ENCODE results near the gene WDR44.
"Not testable (repeated sequence)": the region's sequence is repeated elsewhere in the genome, so short reads cannot be mapped to it uniquely, and the experiment has no call there.

WDR44 gene

DNA sequence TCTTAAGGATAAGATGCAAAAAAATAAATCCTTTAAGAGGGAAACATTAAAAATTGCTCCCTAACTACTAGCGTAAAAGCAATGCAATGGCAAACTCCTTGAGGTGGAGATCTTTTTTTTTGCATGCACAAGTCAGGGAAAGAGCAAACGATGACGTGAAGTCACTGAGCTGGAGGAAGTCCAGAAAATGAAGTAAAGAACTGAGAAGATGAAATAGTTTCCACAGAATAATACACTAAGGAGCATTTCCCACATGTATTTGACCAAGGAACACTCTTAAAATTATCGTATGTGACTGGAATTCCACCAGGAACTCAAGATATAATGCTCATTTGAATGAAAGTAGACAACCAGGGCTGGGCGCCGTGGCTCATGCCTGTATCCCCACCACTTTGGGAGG, 128.7 kb downstream of the WDR44 start:
- H3K4me3 ChIP-seq (ENCODE audit: low read depth in 1 of 2, low read length in 2 of 2), result no peak overlapping the region
- H3K9me3 ChIP-seq (ENCODE audit: control insufficient read depth in 1 of 2, low read length in 2 of 2), result peaks cover 0 to 3% of the 10 kb centered on the region in 2 donors
- H3K9ac ChIP-seq (ENCODE audit: low read depth in 1 of 2, low read length in 2 of 2), result no peak overlapping the region
- no peak overlapping the region for H3K27ac ChIP-seq (ENCODE audit: low read depth, low read length)
- H3K4me1 ChIP-seq (ENCODE audit: control insufficient read depth in 1 of 2, insufficient read depth in 2 of 2, low read length in 2 of 2), result no peaks in the 10 kb centered on the region
- no peaks in the 10 kb centered on the region for H3K36me3 ChIP-seq (ENCODE audit: control insufficient read depth in 1 of 2, insufficient read depth in 2 of 2, low read length in 2 of 2)
- no peaks in the 10 kb centered on the region for H3K27me3 ChIP-seq (ENCODE audit: control insufficient read depth in 1 of 2, insufficient read depth in 2 of 2, low read length in 2 of 2)

GRCh38 chrX:118475903-118476302, 130.0 kb downstream of the WDR44 start:
- Histone ChIP-seq H3K27me3 (ENCODE audit: control insufficient read depth in 1 of 2, insufficient read depth in 2 of 2, low read length in 2 of 2) (no peaks in the 10 kb centered on the region), H3K9ac (ENCODE audit: low read depth in 1 of 2, low read length in 2 of 2) (no peak overlapping the region), H3K4me1 (ENCODE audit: control insufficient read depth in 1 of 2, insufficient read depth in 2 of 2, low read length in 2 of 2) (no peaks in the 10 kb centered on the region), H3K4me3 (ENCODE audit: low read depth in 1 of 2, low read length in 2 of 2) (no peak overlapping the region), H3K9me3 (ENCODE audit: control insufficient read depth in 1 of 2, low read length in 2 of 2) (no peaks in the 10 kb centered on the region), H3K27ac (ENCODE audit: low read depth, low read length) (no peak overlapping the region), H3K36me3 (ENCODE audit: control insufficient read depth in 1 of 2, insufficient read depth in 2 of 2, low read length in 2 of 2) (no peaks in the 10 kb centered on the region)

GRCh38 chrX:118480172-118480571, 134.3 kb downstream of the WDR44 start:
- no peaks in the 10 kb centered on the region for H3K9me3 ChIP-seq (ENCODE audit: control insufficient read depth in 1 of 2, low read length in 2 of 2)
- no peaks in the 10 kb centered on the region for H3K27me3 ChIP-seq (ENCODE audit: control insufficient read depth in 1 of 2, insufficient read depth in 2 of 2, low read length in 2 of 2)
- H3K36me3 ChIP-seq (ENCODE audit: control insufficient read depth in 1 of 2, insufficient read depth in 2 of 2, low read length in 2 of 2), result no peaks in the 10 kb centered on the region
- H3K4me1 ChIP-seq (ENCODE audit: control insufficient read depth in 1 of 2, insufficient read depth in 2 of 2, low read length in 2 of 2), result no peaks in the 10 kb centered on the region
- H3K4me3 ChIP-seq (ENCODE audit: low read depth in 1 of 2, low read length in 2 of 2), result no peak overlapping the region
- no peak overlapping the region for H3K9ac ChIP-seq (ENCODE audit: low read depth in 1 of 2, low read length in 2 of 2)
- no peak overlapping the region for H3K27ac ChIP-seq (ENCODE audit: low read depth, low read length)

- not testable (repeated sequence) for H3K36me3 ChIP-seq (ENCODE audit: control insufficient read depth in 1 of 2, insufficient read depth in 2 of 2, low read length in 2 of 2); H3K9me3 ChIP-seq (ENCODE audit: control insufficient read depth in 1 of 2, low read length in 2 of 2); H3K9ac ChIP-seq (ENCODE audit: low read depth in 1 of 2, low read length in 2 of 2)
These were observed 136.5 kb downstream of the WDR44 start for GRCh38 chrX:118482384-118482783.

GRCh38 chrX:118484216-118484903, 138.5 kb downstream of the WDR44 start:
- H3K27me3 ChIP-seq (ENCODE audit: control insufficient read depth in 1 of 2, insufficient read depth in 2 of 2, low read length in 2 of 2), result no peaks in the 10 kb centered on the region
- H3K9ac ChIP-seq (ENCODE audit: low read depth in 1 of 2, low read length in 2 of 2), result no peak overlapping the region
- H3K4me3 ChIP-seq (ENCODE audit: low read depth in 1 of 2, low read length in 2 of 2), result no peak overlapping the region
- no peaks in the 10 kb centered on the region for H3K9me3 ChIP-seq (ENCODE audit: control insufficient read depth in 1 of 2, low read length in 2 of 2)
- H3K36me3 ChIP-seq (ENCODE audit: control insufficient read depth in 1 of 2, insufficient read depth in 2 of 2, low read length in 2 of 2), result no peaks in the 10 kb centered on the region
- H3K27ac ChIP-seq (ENCODE audit: low read depth, low read length), result no peak overlapping the region
- H3K4me1 ChIP-seq (ENCODE audit: control insufficient read depth in 1 of 2, insufficient read depth in 2 of 2, low read length in 2 of 2), result no peaks in the 10 kb centered on the region

More at GRCh38 chrX:118482384-118482783, 136.5 kb downstream of the WDR44 start:
- H3K4me1 ChIP-seq (ENCODE audit: control insufficient read depth in 1 of 2, insufficient read depth in 2 of 2, low read length in 2 of 2); H3K27ac ChIP-seq (ENCODE audit: low read depth, low read length); H3K27me3 ChIP-seq (ENCODE audit: control insufficient read depth in 1 of 2, insufficient read depth in 2 of 2, low read length in 2 of 2); H3K4me3 ChIP-seq (ENCODE audit: low read depth in 1 of 2, low read length in 2 of 2): not testable (repeated sequence)

DNA sequence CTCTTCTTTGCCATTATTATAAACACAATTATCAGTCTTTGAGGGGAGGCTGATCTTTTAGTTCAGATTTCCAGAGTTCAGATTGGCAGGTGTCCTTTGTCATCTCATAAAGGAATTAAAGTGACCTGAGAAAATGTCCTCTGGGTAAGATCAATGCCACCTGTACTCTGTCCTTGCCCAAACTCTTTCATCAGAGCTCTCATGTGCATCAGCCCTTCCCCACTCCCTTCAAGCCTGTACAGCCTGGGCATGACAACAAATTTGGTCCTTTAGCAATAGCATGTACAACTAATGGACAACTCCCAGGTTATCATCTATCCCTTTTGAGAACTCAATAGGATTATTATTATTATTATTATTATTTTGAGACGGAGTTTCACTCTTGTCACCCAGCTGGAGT, 140.8 kb downstream of the WDR44 start:
- not testable (repeated sequence) for H3K27me3 ChIP-seq (ENCODE audit: control insufficient read depth in 1 of 2, insufficient read depth in 2 of 2, low read length in 2 of 2); H3K4me3 ChIP-seq (ENCODE audit: low read depth in 1 of 2, low read length in 2 of 2); H3K36me3 ChIP-seq (ENCODE audit: control insufficient read depth in 1 of 2, insufficient read depth in 2 of 2, low read length in 2 of 2); H3K4me1 ChIP-seq (ENCODE audit: control insufficient read depth in 1 of 2, insufficient read depth in 2 of 2, low read length in 2 of 2); H3K27ac ChIP-seq (ENCODE audit: low read depth, low read length); H3K9ac ChIP-seq (ENCODE audit: low read depth in 1 of 2, low read length in 2 of 2); H3K9me3 ChIP-seq (ENCODE audit: control insufficient read depth in 1 of 2, low read length in 2 of 2)

DNA sequence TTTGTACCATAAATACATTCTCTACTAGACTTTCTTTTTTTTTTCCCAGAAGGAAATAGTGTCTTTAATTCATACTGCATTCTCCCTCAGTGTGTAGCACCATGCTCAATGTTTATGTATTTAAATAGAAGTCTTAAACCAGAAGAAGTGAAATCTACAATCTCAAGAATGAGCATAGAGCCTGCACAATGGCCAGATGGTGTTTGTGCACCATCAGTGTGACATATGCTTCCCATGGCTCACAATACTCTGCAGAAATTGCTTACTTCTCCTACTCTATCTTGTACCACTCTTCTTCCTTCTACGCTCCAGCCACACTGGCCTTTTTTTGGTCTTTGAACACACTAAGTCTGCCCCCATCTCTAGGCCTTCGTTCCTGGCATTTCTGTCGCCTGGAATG, 147.1 kb downstream of the WDR44 start:
- no peaks in the 10 kb centered on the region for H3K36me3 ChIP-seq (ENCODE audit: control insufficient read depth in 1 of 2, insufficient read depth in 2 of 2, low read length in 2 of 2)
- H3K4me1 ChIP-seq (ENCODE audit: control insufficient read depth in 1 of 2, insufficient read depth in 2 of 2, low read length in 2 of 2), result no peaks in the 10 kb centered on the region
- H3K27ac ChIP-seq (ENCODE audit: low read depth, low read length), result no peak overlapping the region
- H3K9me3 ChIP-seq (ENCODE audit: control insufficient read depth in 1 of 2, low read length in 2 of 2), result no peaks in the 10 kb centered on the region
- no peak overlapping the region for H3K4me3 ChIP-seq (ENCODE audit: low read depth in 1 of 2, low read length in 2 of 2)
- H3K9ac ChIP-seq (ENCODE audit: low read depth in 1 of 2, low read length in 2 of 2), result no peak overlapping the region
- no peaks in the 10 kb centered on the region for H3K27me3 ChIP-seq (ENCODE audit: control insufficient read depth in 1 of 2, insufficient read depth in 2 of 2, low read length in 2 of 2)

- no peak overlapping the region for H3K4me3 ChIP-seq (ENCODE audit: low read depth in 1 of 2, low read length in 2 of 2)
- no peak overlapping the region for H3K27ac ChIP-seq (ENCODE audit: low read depth, low read length)
- no peak overlapping the region for H3K9ac ChIP-seq (ENCODE audit: low read depth in 1 of 2, low read length in 2 of 2)
- H3K9me3 ChIP-seq (ENCODE audit: control insufficient read depth in 1 of 2, low read length in 2 of 2), result no peaks in the 10 kb centered on the region
- no peaks in the 10 kb centered on the region for H3K4me1 ChIP-seq (ENCODE audit: control insufficient read depth in 1 of 2, insufficient read depth in 2 of 2, low read length in 2 of 2)
- H3K27me3 ChIP-seq (ENCODE audit: control insufficient read depth in 1 of 2, insufficient read depth in 2 of 2, low read length in 2 of 2), result no peaks in the 10 kb centered on the region
- no peaks in the 10 kb centered on the region for H3K36me3 ChIP-seq (ENCODE audit: control insufficient read depth in 1 of 2, insufficient read depth in 2 of 2, low read length in 2 of 2)
These were observed 147.9 kb downstream of the WDR44 start for GRCh38 chrX:118493653-118494297.

- H3K4me1 ChIP-seq (ENCODE audit: control insufficient read depth in 1 of 2, insufficient read depth in 2 of 2, low read length in 2 of 2), result no peaks in the 10 kb centered on the region
- no peaks in the 10 kb centered on the region for H3K36me3 ChIP-seq (ENCODE audit: control insufficient read depth in 1 of 2, insufficient read depth in 2 of 2, low read length in 2 of 2)
- peak within 1 kb of the TSS; percentile 59 to 60 for H3K4me3 ChIP-seq (ENCODE audit: low read depth in 1 of 2, low read length in 2 of 2)
- H3K27me3 ChIP-seq (ENCODE audit: control insufficient read depth in 1 of 2, insufficient read depth in 2 of 2, low read length in 2 of 2), result no peaks in the 10 kb centered on the region
- no peaks in the 10 kb centered on the region for H3K9me3 ChIP-seq (ENCODE audit: control insufficient read depth in 1 of 2, low read length in 2 of 2)
- peak within 1 kb of the TSS; percentile 32 for H3K27ac ChIP-seq (ENCODE audit: low read depth, low read length)
- peak within 1 kb of the TSS; percentile 35 to 38 for H3K9ac ChIP-seq (ENCODE audit: low read depth in 1 of 2, low read length in 2 of 2)
These were observed 149.4 kb downstream of the WDR44 start, which contains the start of gene DOCK11 for GRCh38 chrX:118495061-118495921. Gene DOCK11 (plus strand): TSS chrX:118495815. CDS start chrX:118495972, 157 bp downstream.

Measured in duodenal mucosa (tissue), 2 donors.